IPS DF 4.7 (cell line): ENCODE results near the gene SLC38A3.

Source experiments
- DNase-seq: peaks from one replicate; pipeline ENCODE4 v3.0.0-alpha.2; 2013; ENCODE audit warnings: low spot score; ENCODE audit errors: extremely low read depth

The SLC38A3 gene

GRCh38 chr3:50168791-50169190, 36.3 kb upstream of the SLC38A3 start:
- no peak for DNase-seq

DNA sequence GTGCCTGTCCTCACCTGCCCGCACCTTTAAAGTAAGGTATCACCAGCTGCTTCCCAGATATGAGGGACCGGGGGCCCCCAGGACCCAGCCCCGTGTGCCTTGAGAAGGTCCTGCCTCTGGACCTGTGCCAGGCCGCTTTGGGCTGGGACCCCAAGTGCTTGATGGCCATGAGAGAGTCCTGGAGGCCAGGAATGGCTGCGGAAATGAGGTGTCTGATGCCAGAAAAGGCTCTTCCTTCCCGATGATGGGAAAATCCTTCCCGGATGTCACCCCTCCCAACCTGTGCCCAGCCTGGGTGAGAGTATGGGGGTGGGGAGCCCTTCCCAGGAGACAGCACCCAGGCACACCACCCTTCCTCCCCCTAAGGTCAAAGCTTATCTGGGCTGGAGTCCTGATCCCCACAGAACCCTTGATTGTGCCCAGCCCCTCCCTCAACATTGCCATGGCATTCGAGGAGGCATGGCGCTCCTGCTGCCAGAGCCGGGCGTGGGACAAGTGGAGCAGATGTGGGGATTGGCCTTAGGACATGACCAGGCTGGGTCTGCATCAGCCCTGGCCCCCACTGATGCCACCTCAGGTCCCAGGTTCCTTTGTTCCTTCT, 35.7 kb upstream of the SLC38A3 start:
- no peak for DNase-seq

GRCh38 chr3:50169858-50170257, 35.2 kb upstream of the SLC38A3 start:
- no peak for DNase-seq

DNA sequence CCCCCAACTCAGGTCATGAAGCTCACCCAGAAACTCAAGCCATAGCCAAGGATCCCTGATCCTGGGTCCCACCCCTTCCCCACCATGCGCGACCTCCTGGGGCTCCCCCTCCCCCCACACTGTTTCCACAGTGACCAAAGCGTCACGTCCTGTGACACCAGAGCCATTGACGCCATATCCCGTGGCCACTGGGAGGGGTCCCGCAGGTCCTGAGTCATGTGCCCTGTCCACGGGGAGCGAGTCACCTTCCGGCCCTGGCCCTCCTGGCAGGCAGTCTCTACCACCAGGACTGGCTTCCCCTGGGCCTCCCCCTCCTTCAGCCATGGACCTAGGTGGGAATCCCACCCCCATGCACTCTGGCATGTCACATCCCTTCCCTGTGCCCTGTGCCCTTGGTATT, 34.4 kb upstream of the SLC38A3 start:
- DNase-seq: no peak

- no peak for DNase-seq
Observed at GRCh38 chr3:50171540-50172301, 33.4 kb upstream of the SLC38A3 start.

GRCh38 chr3:50172626-50173220, 32.3 kb upstream of the SLC38A3 start:
- no peak for DNase-seq

GRCh38 chr3:50173685-50174516, 31.2 kb upstream of the SLC38A3 start:
- DNase-seq: no peak

GRCh38 chr3:50174517-50174895, 30.6 kb upstream of the SLC38A3 start:
- no peak for DNase-seq

GRCh38 chr3:50174947-50175524, 30.0 kb upstream of the SLC38A3 start:
- DNase-seq: no peak

- no peak for DNase-seq
Observed at GRCh38 chr3:50177346-50177745, 27.7 kb upstream of the SLC38A3 start.

DNA sequence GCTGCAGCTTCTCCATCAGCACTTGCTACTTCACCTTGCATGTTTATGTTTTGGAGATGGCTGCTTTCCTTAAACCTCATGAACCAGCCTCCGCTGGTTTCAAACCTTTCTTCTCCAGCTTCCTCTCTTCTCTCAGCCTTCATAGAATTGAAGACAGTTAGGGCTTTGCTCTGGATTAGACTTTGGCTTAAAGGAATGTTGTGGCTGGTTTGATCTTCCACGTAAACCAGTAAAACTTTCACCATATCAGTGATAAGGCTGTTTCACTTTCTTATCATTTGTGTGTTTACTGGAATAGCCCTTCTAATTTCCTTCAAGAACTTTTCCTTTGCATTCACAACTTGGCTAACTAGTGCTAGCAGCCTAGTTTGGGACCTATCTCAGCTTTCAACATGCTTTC, 25.4 kb upstream of the SLC38A3 start:
- no peak for DNase-seq

- no peak for DNase-seq
Observed at GRCh38 chr3:50181985-50182384, 23.1 kb upstream of the SLC38A3 start.

GRCh38 chr3:50182533-50183099, 22.5 kb upstream of the SLC38A3 start:
- DNase-seq: no peak

GRCh38 chr3:50183755-50184154, 21.3 kb upstream of the SLC38A3 start:
- no peak for DNase-seq

- no peak for DNase-seq
Observed at GRCh38 chr3:50184242-50184978, 20.7 kb upstream of the SLC38A3 start.

- no peak for DNase-seq
Observed at GRCh38 chr3:50185230-50185629, 19.8 kb upstream of the SLC38A3 start.

DNA sequence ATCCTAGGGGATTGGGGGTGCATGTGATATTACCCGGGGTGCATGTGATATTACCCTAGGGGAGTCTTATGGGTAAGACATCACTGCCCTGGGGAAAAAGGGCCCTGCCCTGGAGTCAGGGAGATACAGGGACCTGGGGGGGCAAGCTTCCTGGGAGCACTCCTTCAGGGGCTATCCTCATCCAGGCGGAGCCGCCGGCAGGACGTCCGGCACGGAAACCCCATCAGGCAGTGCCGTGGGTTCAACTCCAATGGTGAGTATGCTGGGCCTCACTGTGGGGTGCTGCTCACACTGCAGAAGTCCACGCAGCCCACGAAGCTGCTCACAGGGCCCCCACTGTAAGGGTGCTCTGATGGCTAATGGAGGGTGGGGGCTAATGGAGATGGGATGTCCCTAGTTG, 19.0 kb upstream of the SLC38A3 start:
- DNase-seq: no peak

DNA sequence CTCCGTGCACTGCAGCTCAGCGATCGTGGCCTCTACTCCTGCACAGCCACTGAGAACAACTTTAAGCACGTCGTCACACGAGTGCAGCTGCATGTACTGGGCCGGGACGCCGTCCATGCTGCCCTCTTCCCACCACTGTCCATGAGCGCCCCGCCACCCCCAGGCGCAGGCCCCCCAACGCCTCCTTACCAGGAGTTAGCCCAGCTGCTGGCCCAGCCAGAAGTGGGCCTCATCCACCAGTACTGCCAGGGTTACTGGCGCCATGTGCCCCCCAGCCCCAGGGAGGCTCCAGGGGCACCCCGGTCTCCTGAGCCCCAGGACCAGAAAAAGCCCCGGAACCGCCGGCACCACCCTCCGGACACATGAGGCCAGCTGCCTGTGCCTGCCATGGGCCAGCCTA, 17.3 kb upstream of the SLC38A3 start:
- no peak for DNase-seq

DNA sequence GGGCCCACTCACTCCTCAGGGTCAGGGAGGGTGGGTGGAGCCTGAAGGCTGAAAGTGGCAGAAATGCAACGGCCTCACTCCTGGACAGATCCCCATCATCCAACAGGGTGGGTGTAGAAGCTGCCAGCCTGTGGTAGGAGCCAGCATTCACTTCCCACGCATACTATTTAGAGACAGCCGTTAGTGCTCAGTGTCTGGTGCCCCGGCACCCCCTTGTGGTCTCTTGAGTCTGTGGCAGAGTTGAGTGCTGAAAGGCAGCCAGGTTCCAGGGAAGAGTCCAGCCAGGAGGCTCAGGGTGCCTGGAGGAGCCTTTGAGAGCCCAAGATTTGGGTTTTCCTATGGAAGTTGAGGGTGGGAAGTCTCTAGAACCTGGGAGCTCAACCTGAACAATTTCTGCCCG, 15.8 kb upstream of the SLC38A3 start:
- DNase-seq: no peak

DNA sequence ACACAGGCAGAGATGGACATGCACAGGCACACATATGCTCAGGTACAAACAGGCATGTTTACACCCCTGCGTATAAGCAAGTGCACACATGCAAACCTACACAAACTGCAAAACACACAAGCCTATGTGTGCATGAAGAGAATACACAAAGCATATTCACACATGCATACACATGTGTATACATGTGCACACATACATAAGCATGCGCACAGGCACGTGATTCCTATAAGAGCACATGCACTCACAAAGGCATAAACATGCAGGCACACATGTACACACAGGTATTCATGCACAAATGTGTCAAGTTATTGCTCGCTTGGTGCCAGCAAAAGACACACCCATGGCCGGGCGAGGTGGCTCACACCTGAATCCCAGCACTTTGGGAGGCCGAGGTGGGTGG, 15.1 kb upstream of the SLC38A3 start:
- DNase-seq: no peak
